GM23338 (cell line): ENCODE results near the gene RAB4A. TPM values are rescaled to one million over a fixed set of nuclear protein-coding genes. Genes with fewer than 3 reads are reported as not detected.

Experiments used
- ATAC-seq: fragments of 200-7000 bp; cut with Tn5 transposase; 3 replicates; pipeline ENCODE4 v1.9.1; 2020
- DNase-seq: peaks from one replicate; pipeline ENCODE4 v3.0.0-alpha.2; 2015; ENCODE audit warnings: low spot score
- H2AFZ ChIP-seq: fragments of 200-600 bp; sonication (generic); 2 replicates; pipeline ENCODE4 v1.8.0; 2016; ENCODE audit warnings: antibody characterized with exemption, mild to moderate bottlenecking, moderate library complexity
- H3F3A ChIP-seq: fragments of 200-600 bp; sonication (generic); replicated peaks from 2 replicates; pipeline ENCODE4 v1.8.0; 2017; ENCODE audit warnings: antibody characterized with exemption, mixed run types, low read depth
- H3K27ac ChIP-seq: fragments of 200-600 bp; sonication (generic); 2 replicates; pipeline ENCODE4 v1.6.1; 2016; ENCODE audit warnings: low read depth
- H3K27me3 ChIP-seq: fragments of 200-600 bp; sonication (generic); 2 replicates; pipeline ENCODE4 v1.8.0; 2016; ENCODE audit warnings: mild to moderate bottlenecking, mixed run types, moderate library complexity; ENCODE audit not compliant: insufficient read depth
- H3K36me3 ChIP-seq: fragments of 200-600 bp; sonication (generic); 2 replicates; pipeline ENCODE4 v1.8.0; 2016; ENCODE audit warnings: mild to moderate bottlenecking; ENCODE audit not compliant: insufficient read depth
- H3K4me1 ChIP-seq: fragments of 200-600 bp; sonication (generic); 2 replicates; pipeline ENCODE4 v1.8.0; 2016; ENCODE audit warnings: mild to moderate bottlenecking, moderate library complexity; ENCODE audit not compliant: insufficient read depth
- H3K4me2 ChIP-seq: fragments of 200-600 bp; sonication (generic); 2 replicates; pipeline ENCODE4 v1.7.1; 2017; ENCODE audit warnings: mixed run types
- H3K4me3 ChIP-seq: fragments of 200-600 bp; sonication (generic); 2 replicates; pipeline ENCODE4 v1.6.1; 2016; ENCODE audit warnings: mixed run types
- H3K79me2 ChIP-seq: fragments of 200-600 bp; sonication (generic); replicated peaks from 2 replicates; pipeline ENCODE4 v1.8.0; 2017; ENCODE audit warnings: mild to moderate bottlenecking; ENCODE audit not compliant: insufficient read depth
- H3K9me2 ChIP-seq: fragments of 200-600 bp; sonication (generic); 2 replicates; pipeline ENCODE4 v1.8.0; 2017; ENCODE audit not compliant: insufficient read depth
- H4K20me1 ChIP-seq: fragments of 200-600 bp; sonication (generic); replicated peaks from 2 replicates; pipeline ENCODE4 v1.8.0; 2017; ENCODE audit warnings: mild to moderate bottlenecking; ENCODE audit not compliant: insufficient read depth
- H3K27ac Mint-ChIP-seq: 2 replicates; pipeline ENCODE4 v1.8.0; 2020; ENCODE audit warnings: inconsistent platforms, mild to moderate bottlenecking, moderate library complexity, mixed read lengths
- H3K27me3 Mint-ChIP-seq: 3 replicates; pipeline ENCODE4 v1.8.0; 2022; ENCODE audit warnings: low read depth, mild to moderate bottlenecking, moderate library complexity, mixed read lengths, inconsistent platforms; ENCODE audit not compliant: insufficient read depth, poor library complexity
- H3K36me3 Mint-ChIP-seq: 3 replicates; pipeline ENCODE4 v1.8.0; 2021; ENCODE audit warnings: low read depth, mild to moderate bottlenecking, inconsistent platforms, moderate library complexity, mixed read lengths
- H3K4me1 Mint-ChIP-seq: 3 replicates; pipeline ENCODE4 v1.8.0; 2020; ENCODE audit warnings: mild to moderate bottlenecking, inconsistent platforms, mixed read lengths
- H3K4me3 Mint-ChIP-seq: 3 replicates; pipeline ENCODE4 v1.8.0; 2021; ENCODE audit warnings: moderate library complexity, mild to moderate bottlenecking, inconsistent platforms, mixed read lengths
- H3K9me3 Mint-ChIP-seq: 3 replicates; pipeline ENCODE4 v1.8.0; 2020; ENCODE audit warnings: moderate library complexity, mild to moderate bottlenecking, inconsistent platforms, mixed read lengths
- ETS1 ChIP-seq: IDR thresholded peaks from 2 replicates; pipeline ENCODE4 v1.6.1; 2016; ENCODE audit warnings: antibody characterized with exemption
- JUNB ChIP-seq: IDR thresholded peaks from one replicate; pipeline ENCODE4 v1.6.1; 2016; ENCODE audit warnings: antibody characterized with exemption; ENCODE audit not compliant: unreplicated experiment
- NANOG ChIP-seq: IDR thresholded peaks from 2 replicates; pipeline ENCODE4 v1.6.1; 2016; ENCODE audit warnings: antibody characterized with exemption, borderline replicate concordance
- POLR2AphosphoS5 ChIP-seq: IDR thresholded peaks from 2 replicates; pipeline ENCODE4 v1.6.1; 2016; ENCODE audit warnings: antibody characterized with exemption, low read depth
- STAT1 ChIP-seq: IDR thresholded peaks from one replicate; pipeline ENCODE4 v1.6.1; 2016; ENCODE audit warnings: antibody characterized with exemption; ENCODE audit not compliant: unreplicated experiment
- ZNF114 ChIP-seq: fragments of 250-450 bp; sonication (Bioruptor Pico); IDR thresholded peaks from 2 replicates; pipeline ENCODE4 v1.5.0; 2020; ENCODE audit warnings: mild to moderate bottlenecking, moderate library complexity
- ZNF331 ChIP-seq: fragments of 250-450 bp; sonication (Bioruptor Pico); IDR thresholded peaks from 2 replicates; pipeline ENCODE4 v1.5.0; 2020; ENCODE audit warnings: low read depth, mild to moderate bottlenecking, moderate library complexity
- polyA plus RNA-seq: library from polyadenylated mRNA; unstranded; fragments of >200 nt; fragmentation: Nextera tagmentation; extraction: Ambion mirVana; gene quantifications from 2 replicates; pipeline ENCODE4 v1.2.1, GENCODE V29; 2016
- total RNA-seq: library from RNA; depleted of rRNA; stranded (reverse); fragments of >200 nt; shearing (Covaris generic); gene quantifications from 2 replicates; pipeline ENCODE4 v1.2.3, GENCODE V29; 2014
- TF ChIP-seq, protein P1 (sequence below), 2 experiments: fragments of 200-600 bp in 1 of 2; sonication (generic) in 1 of 2; conservative IDR thresholded peaks; 2 replicates each; pipeline versions ENCODE4 v1.5.1 to v1.6.1; 2016 to 2017; ENCODE audit warnings: antibody characterized with exemption in 2 of 2, low read depth in 2 of 2, mild to moderate bottlenecking in 2 of 2, moderate library complexity in 1 of 2
- TF ChIP-seq, protein P2 (sequence below): fragments of 250-450 bp; sonication (Bioruptor Pico); IDR thresholded peaks from 2 replicates; pipeline ENCODE4 v1.5.0; 2020; ENCODE audit warnings: mild to moderate bottlenecking, moderate library complexity

RAB4A gene
- total and polyA plus RNA-seq, 2 experiments from 2014 or later, result 37.5 to 50.8 TPM

GRCh38 chr1:229249854-229250644 lies 20.9 kb upstream of the RAB4A start (continued):
- TF ChIP-seq, protein P1, sequence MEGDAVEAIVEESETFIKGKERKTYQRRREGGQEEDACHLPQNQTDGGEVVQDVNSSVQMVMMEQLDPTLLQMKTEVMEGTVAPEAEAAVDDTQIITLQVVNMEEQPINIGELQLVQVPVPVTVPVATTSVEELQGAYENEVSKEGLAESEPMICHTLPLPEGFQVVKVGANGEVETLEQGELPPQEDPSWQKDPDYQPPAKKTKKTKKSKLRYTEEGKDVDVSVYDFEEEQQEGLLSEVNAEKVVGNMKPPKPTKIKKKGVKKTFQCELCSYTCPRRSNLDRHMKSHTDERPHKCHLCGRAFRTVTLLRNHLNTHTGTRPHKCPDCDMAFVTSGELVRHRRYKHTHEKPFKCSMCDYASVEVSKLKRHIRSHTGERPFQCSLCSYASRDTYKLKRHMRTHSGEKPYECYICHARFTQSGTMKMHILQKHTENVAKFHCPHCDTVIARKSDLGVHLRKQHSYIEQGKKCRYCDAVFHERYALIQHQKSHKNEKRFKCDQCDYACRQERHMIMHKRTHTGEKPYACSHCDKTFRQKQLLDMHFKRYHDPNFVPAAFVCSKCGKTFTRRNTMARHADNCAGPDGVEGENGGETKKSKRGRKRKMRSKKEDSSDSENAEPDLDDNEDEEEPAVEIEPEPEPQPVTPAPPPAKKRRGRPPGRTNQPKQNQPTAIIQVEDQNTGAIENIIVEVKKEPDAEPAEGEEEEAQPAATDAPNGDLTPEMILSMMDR (conservative IDR thresholded peaks at IDR 0.05; ENCODE audit: low read depth in 2 of 2), result no peak
- TF ChIP-seq ZNF114 (CRISPR knock-in tag) (no peak), ZNF331 (CRISPR knock-in tag) (no peak), ETS1 (no peak)

- no peaks in the 10 kb centered on the region for H3K27me3 Mint-ChIP-seq
- TF ChIP-seq POLR2AphosphoS5 (no peak), JUNB (no peak), NANOG (no peak), STAT1 (no peak)
- TF ChIP-seq, protein P1 (conservative IDR thresholded peaks at IDR 0.05; ENCODE audit: low read depth in 2 of 2), result no peak
- TF ChIP-seq, protein P2, sequence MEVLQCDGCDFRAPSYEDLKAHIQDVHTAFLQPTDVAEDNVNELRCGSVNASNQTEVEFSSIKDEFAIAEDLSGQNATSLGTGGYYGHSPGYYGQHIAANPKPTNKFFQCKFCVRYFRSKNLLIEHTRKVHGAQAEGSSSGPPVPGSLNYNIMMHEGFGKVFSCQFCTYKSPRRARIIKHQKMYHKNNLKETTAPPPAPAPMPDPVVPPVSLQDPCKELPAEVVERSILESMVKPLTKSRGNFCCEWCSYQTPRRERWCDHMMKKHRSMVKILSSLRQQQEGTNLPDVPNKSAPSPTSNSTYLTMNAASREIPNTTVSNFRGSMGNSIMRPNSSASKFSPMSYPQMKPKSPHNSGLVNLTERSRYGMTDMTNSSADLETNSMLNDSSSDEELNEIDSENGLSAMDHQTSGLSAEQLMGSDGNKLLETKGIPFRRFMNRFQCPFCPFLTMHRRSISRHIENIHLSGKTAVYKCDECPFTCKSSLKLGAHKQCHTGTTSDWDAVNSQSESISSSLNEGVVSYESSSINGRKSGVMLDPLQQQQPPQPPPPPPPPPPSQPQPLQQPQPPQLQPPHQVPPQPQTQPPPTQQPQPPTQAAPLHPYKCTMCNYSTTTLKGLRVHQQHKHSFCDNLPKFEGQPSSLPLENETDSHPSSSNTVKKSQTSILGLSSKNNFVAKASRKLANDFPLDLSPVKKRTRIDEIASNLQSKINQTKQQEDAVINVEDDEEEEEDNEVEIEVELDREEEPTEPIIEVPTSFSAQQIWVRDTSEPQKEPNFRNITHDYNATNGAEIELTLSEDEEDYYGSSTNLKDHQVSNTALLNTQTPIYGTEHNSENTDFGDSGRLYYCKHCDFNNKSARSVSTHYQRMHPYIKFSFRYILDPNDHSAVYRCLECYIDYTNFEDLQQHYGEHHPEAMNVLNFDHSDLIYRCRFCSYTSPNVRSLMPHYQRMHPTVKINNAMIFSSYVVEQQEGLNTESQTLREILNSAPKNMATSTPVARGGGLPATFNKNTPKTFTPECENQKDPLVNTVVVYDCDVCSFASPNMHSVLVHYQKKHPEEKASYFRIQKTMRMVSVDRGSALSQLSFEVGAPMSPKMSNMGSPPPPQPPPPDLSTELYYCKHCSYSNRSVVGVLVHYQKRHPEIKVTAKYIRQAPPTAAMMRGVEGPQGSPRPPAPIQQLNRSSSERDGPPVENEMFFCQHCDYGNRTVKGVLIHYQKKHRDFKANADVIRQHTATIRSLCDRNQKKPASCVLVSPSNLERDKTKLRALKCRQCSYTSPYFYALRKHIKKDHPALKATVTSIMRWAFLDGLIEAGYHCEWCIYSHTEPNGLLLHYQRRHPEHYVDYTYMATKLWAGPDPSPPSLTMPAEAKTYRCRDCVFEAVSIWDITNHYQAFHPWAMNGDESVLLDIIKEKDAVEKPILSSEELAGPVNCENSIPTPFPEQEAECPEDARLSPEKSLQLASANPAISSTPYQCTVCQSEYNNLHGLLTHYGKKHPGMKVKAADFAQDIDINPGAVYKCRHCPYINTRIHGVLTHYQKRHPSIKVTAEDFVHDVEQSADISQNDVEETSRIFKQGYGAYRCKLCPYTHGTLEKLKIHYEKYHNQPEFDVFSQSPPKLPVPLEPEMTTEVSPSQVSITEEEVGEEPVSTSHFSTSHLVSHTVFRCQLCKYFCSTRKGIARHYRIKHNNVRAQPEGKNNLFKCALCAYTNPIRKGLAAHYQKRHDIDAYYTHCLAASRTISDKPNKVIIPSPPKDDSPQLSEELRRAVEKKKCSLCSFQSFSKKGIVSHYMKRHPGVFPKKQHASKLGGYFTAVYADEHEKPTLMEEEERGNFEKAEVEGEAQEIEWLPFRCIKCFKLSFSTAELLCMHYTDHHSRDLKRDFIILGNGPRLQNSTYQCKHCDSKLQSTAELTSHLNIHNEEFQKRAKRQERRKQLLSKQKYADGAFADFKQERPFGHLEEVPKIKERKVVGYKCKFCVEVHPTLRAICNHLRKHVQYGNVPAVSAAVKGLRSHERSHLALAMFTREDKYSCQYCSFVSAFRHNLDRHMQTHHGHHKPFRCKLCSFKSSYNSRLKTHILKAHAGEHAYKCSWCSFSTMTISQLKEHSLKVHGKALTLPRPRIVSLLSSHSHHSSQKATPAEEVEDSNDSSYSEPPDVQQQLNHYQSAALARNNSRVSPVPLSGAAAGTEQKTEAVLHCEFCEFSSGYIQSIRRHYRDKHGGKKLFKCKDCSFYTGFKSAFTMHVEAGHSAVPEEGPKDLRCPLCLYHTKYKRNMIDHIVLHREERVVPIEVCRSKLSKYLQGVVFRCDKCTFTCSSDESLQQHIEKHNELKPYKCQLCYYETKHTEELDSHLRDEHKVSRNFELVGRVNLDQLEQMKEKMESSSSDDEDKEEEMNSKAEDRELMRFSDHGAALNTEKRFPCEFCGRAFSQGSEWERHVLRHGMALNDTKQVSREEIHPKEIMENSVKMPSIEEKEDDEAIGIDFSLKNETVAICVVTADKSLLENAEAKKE (CRISPR knock-in tag), result no peak
Observed at GRCh38 chr1:229251185-229251584, 19.7 kb upstream of the RAB4A start.

More at GRCh38 chr1:229251185-229251584, 19.7 kb upstream of the RAB4A start:
- Mint-ChIP-seq H3K4me1 (peaks cover 40% of the 10 kb centered on the region), H3K27ac (no peak overlapping the region), H3K36me3 (no peaks in the 10 kb centered on the region), H3K4me3 (no peak overlapping the region), H3K9me3 (no peaks in the 10 kb centered on the region)
- Histone ChIP-seq H3K9me2 (peaks cover 8% of the 10 kb centered on the region; the same call in 1 of the 2 replicates), H3F3A (no peaks in the 10 kb centered on the region), H3K27me3 (no peaks in the 10 kb centered on the region), H3K4me3 (no peak overlapping the region), H2AFZ (no peak overlapping the region), H3K4me2 (no peak overlapping the region), H4K20me1 (no peaks in the 10 kb centered on the region), H3K27ac (no peak overlapping the region), H3K36me3 (no peaks in the 10 kb centered on the region), H3K4me1 (peaks cover 28% of the 10 kb centered on the region), H3K79me2 (no peaks in the 10 kb centered on the region)
- ATAC-seq (no peak), DNase-seq (no peak)
